SKM-1 (cell line): ENCODE measurements around the gene SMU1.
"Not testable (repeated sequence)": the region's sequence is repeated elsewhere in the genome, so short reads cannot be mapped to it uniquely, and the experiment has no call there.

ENCODE experiments used
- DNase-seq: peaks from one replicate; lab custom pipeline; 2025; ENCODE audit not compliant: unreplicated experiment; lab: John Stamatoyannopoulos, UW

The SMU1 gene

DNA sequence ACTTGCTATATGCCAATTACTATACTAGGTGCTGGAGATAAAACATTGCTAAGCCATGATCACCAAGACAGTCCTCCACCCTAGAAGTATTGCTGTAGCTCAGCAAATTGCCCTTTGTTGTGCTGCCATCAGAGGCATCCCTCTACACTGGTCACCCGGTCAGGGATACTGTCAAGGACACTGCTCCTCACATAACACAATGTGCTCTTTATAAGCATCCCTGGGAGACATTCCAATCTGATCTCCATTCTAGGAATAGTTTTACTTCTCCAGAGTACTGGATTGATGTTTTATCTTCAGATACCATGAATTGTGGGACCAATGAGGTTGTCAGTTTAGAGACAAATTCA is 61.8 kb downstream of the SMU1 start:
- no peak for DNase-seq

DNA sequence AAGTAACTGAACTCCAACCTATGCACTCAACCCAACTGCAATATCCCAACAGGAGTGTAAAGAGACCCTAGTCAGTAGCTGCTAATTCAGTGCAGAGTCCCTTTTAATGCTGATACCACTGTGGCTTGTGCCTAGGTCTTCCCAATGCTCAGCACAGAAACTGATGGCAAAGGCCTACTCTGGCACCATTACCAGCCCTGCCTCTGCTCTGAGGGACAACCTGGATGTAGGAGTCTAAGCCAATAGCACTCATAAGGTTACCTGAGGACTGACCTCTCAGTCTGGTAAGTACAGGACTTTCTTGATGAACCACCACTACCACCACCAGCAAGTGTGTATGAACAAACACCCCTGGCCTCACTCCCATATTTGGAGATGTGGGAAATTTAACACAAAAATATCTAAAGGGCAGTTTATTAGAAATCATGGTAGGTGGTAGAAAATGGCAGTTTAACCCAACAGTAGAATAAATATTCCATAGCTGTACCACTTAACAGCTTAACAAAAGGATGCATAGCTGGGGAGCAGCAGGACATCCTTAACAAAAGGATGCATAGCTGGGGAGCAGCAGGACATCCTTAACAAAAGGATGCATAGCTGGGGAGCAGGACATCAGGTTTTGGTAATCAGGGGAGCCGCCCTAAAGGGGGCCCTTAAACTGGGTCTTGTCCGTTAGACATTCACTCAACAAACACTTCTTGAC is 62.4 kb downstream of the SMU1 start:
- no peak for DNase-seq

DNA sequence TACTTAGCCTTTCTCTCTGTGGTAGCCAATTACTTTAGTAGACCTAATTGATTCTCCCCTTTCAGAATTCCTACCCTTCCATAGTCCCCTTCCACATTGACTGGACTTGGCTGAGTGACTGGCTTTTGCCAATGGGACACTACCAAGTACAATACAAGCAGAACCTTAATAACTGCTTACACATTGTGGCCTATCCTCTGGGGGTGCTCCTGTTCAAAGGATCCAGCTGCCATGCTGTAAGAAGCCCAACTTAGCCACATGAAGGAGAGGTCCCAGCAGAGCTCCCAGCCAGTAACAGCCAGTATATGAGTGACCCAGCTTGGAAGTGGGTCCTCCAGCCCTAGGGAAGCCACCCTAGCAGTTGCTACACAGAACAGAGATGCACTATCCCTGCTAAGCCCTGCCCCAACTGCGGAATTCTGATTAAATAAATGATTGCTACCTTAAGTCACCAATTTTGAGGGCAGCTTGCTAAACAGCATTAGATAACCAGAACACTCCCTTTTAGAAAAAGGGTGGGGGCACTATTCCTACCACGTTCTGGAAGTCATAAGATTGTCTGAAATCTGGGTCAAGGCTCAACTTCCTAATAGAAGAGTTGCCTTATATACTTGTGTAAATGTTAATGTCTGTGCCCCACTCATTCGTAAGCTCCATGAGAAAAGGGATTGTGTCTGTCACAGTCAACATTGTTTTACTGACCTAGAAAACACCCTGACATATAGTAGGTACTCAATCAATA is 64.0 kb downstream of the SMU1 start:
- no peak for DNase-seq

DNA sequence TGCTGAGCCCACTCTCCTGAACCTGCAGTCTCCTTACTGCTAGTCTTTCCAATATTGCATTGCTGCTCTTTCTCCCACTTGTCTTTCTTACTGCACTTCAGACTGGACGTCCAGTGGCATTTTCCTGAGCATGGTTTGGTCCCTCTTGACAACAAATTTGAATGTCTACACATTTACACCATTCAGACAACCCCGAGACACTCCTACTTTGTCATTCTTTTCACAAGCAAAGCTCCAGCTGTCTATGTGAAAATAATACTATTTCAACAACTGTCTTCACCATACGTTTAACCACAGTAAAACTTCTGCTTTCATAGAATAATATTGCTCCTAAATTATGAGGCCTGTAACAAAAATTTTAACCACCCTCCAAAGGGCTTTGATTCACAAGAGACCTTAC is 64.6 kb downstream of the SMU1 start:
- DNase-seq = no peak

DNA sequence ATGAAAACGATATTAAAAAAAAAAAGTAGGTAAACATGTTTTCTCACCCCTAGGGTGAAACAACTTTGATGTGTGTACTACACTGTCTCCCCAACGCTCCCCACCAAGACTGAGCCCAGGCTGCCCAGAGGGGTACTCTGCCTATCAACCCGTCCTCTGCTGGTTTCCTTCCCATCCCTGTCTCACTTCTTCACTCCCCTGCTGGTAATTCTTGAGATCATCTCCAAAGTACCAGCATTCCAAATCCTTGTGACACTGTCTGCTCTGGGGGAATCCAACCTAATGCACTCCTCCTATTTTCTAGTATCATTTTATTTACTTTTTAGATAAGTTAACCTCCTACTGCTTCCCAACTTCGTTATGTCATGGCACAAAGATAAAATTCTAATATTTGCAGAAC is 68.7 kb downstream of the SMU1 start:
- no peak for DNase-seq

DNA sequence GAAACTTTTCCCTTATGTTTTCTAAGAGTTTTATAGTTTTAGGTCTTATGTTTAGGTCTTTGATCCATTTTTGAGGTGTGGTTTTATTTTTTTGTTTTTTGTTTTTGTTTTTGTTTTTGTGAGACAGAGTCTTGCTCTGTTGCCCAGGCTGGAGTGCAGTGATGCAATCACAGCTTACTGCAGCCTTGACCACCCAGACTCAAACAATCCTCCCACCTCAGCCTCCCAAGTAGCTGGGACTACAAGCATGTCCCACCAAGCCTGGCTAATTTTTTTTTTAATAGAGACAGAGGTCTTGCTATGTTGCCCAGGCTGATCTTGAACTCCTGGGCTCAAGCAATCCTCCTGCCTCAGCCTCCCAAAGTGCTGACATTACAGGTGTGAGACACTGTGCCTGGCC is 71.1 kb downstream of the SMU1 start:
- DNase-seq = not testable (repeated sequence)

DNA sequence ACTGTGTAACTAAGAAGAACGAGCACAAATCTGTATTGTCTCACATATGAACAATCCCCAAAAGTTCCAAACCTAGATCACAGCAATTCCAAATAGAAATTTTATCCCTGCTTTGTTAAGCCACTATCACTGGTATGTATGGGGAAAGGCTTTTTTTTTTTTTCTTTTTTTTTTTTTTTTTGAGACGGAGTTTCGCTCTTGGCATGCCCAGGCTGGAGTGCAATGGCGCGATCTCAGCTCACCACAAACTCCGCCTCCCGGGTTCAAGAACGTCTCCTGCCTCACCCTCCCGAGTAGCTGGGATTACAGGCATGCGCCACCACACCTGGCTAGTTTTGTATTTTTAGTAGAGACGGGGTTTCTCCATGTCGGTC is 75.8 kb downstream of the SMU1 start:
- not testable (repeated sequence) for DNase-seq

DNA sequence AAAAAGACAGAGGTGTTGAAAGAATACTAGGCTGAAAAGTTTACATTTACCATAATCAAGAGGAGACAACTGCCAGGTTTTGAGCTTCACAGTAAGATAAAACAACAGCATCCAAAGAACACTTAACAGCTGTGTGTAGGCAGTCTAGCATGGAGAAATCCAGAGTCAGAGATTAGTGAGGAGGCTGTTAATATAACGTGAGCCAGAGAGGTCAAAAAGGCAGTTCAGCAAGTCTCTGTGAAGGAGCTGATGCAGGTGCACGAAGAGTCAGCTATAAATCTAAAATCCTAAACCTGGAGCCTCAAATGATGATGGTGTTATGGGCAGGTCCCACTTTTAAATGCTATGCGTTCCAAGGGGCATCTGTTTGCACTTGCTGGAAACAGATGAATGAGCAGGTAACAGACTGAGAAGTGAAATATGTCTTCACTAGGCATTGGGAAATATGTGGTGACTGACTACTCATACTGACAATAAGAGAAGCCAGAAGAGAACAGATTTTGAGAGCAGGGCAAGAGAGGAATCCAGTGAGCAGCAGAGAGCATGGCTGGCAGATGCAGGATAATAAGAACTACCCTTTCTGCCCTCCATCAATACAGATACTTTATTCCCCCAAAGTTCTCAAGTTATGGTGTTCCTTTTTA is 83.8 kb downstream of the SMU1 start:
- DNase-seq = no peak

DNA sequence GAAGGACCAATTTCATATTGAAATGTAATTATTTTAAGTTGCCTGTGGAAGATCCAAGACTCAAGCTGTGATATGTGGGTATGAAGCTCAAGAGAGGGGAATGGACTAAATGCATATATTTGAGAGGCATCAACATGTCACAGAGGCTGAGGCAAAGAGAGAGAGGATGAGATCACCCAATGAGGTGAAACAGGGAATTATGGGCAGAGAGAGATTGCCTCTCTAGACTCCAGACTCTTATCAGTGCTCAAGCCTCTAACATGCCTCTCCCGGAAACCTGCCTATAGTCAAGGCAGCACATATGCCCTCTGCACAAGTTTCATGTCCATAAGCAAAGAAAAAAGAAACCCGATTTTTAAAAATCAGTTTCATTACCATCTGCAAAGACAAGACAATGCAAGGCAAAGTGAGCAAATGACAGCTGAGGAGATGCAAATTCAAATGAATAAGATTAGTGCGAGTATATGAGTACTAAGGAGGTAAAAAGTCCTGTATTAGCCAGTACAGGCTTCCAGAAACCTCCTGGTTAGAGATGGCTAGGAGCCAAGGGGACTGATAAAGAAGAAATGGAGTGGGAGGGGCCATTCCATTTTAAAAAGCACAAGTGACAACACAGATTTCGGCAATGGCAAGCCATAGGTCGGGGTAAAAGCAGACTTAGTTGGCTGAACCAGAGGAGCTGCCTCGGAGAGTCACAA is 84.4 kb downstream of the SMU1 start:
- no peak for DNase-seq
